Transverse colon (tissue), 4 donors: ENCODE results near the gene RGR. TPM values are rescaled to one million over a fixed set of nuclear protein-coding genes. Genes with fewer than 3 reads are reported as not detected.

Experiments
- DNase-seq: peaks from one replicate; pipeline ENCODE4 v3.0.0-alpha.2; 2019
- H3K27ac ChIP-seq, 4 donors: fragments of 200-600 bp; sonication (generic); 2 replicates each; pipeline ENCODE4 v1.5.1; 2016 to 2018; ENCODE audit warnings: inconsistent platforms in 4 of 4
- H3K27me3 ChIP-seq: fragments of 200-600 bp; sonication (generic); 2 replicates; pipeline ENCODE4 v1.5.1; 2017; ENCODE audit warnings: inconsistent platforms
- H3K36me3 ChIP-seq, 4 donors: fragments of 200-600 bp; sonication (generic); 2 replicates each; pipeline ENCODE4 v1.5.1; 2017 to 2019; ENCODE audit warnings: inconsistent platforms in 4 of 4
- H3K4me1 ChIP-seq, 4 donors: fragments of 200-600 bp; sonication (generic); 2 replicates each; pipeline ENCODE4 v1.5.1; 2017 to 2020; ENCODE audit warnings: inconsistent platforms in 4 of 4
- H3K4me3 ChIP-seq, 4 donors: fragments of 200-600 bp; sonication (generic); 1 replicate in 1 of 4; 2 replicates in 3 of 4; pipeline versions ENCODE4 v1.5.1 to v1.6.1; 2017 to 2019; ENCODE audit warnings: inconsistent platforms in 4 of 4
- H3K9me3 ChIP-seq, 2 donors: fragments of 200-600 bp; sonication (generic); 2 replicates each; pipeline ENCODE4 v1.5.1; 2017 to 2019; ENCODE audit warnings: inconsistent platforms in 2 of 2
- EP300 ChIP-seq: sonication (generic); formaldehyde crosslinking; IDR thresholded peaks from one replicate; pipeline ENCODE4 v1.6.1; 2017; ENCODE audit warnings: antibody characterized with exemption, low read depth
- POLR2A ChIP-seq: fragments of 450-650 bp; IDR thresholded peaks from one replicate; pipeline ENCODE4 v1.6.1; 2016; ENCODE audit warnings: antibody characterized with exemption, mild to moderate bottlenecking, moderate library complexity
- POLR2AphosphoS5 ChIP-seq, 3 donors: sonication (generic); formaldehyde crosslinking; IDR thresholded peaks; one replicate each; pipeline ENCODE4 v1.6.1; 2016; ENCODE audit warnings: antibody characterized with exemption in 3 of 3
- WGBS, 2 donors: methylation state at CpG; one replicate each; pipeline ENCODE4 v1.1.5; 2018; ENCODE audit warnings: low coverage in 1 of 2; 5-methylcytosine and 5-hydroxymethylcytosine counted together
- in situ Hi-C, 4 donors: fragments of 200-750 bp; cut with MboI; loops; one replicate each; pipeline versions ENCODE4 v1.15.0 to v1.15.1; 2017; ENCODE audit warnings: low sequenced_read_pairs in 3 of 4, low pct_ligation_motif_present in 1 of 4, low pct_unique_long_range_greater_than_20kb in 1 of 4
- intact Hi-C: fragments of 100-400 bp; cut with DNase I; formaldehyde crosslinking; loops from one replicate; pipeline ENCODE4 v1.15.1; 2023; ENCODE audit warnings: low total_unique reads
- total RNA-seq, 4 donors: library from RNA; depleted of rRNA; stranded (reverse); fragments of >200 nt; gene quantifications; one replicate each; pipeline ENCODE4 v1.1.0, GENCODE V29; 2016
- TF ChIP-seq, protein P1 (sequence below), 5 experiments: fragments of 200-600 bp in 3 of 5; fragments of 450-650 bp in 2 of 5; sonication (generic) in 3 of 5; IDR thresholded peaks; 1 replicate in 2 of 5; 2 replicates in 3 of 5; pipeline ENCODE4 v1.5.1; 2016 to 2017; ENCODE audit warnings: antibody characterized with exemption in 5 of 5, inconsistent platforms in 3 of 5, mild to moderate bottlenecking in 2 of 5, moderate library complexity in 1 of 5

The RGR gene
- total RNA-seq, 4 donors from 2014 or later, result 1.1 to 6.0 (median 1.2) TPM; not detected in 1

- no peaks in the 10 kb centered on the region for H3K36me3 ChIP-seq
- intact Hi-C loops (no loop called here), in situ Hi-C loops (no loop called here)
- no peak overlapping the region for H3K4me3 ChIP-seq
- DNase-seq, result no peak
- TF ChIP-seq EP300, result no peak
- no peak for TF ChIP-seq POLR2AphosphoS5 (IDR thresholded peaks at IDR 0.05)
- TF ChIP-seq, protein P1, sequence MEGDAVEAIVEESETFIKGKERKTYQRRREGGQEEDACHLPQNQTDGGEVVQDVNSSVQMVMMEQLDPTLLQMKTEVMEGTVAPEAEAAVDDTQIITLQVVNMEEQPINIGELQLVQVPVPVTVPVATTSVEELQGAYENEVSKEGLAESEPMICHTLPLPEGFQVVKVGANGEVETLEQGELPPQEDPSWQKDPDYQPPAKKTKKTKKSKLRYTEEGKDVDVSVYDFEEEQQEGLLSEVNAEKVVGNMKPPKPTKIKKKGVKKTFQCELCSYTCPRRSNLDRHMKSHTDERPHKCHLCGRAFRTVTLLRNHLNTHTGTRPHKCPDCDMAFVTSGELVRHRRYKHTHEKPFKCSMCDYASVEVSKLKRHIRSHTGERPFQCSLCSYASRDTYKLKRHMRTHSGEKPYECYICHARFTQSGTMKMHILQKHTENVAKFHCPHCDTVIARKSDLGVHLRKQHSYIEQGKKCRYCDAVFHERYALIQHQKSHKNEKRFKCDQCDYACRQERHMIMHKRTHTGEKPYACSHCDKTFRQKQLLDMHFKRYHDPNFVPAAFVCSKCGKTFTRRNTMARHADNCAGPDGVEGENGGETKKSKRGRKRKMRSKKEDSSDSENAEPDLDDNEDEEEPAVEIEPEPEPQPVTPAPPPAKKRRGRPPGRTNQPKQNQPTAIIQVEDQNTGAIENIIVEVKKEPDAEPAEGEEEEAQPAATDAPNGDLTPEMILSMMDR (IDR thresholded peaks at IDR 0.05), result no peak
- no peak for TF ChIP-seq POLR2A
- no peak overlapping the region for H3K27ac ChIP-seq
- H3K9me3 ChIP-seq, result no peaks in the 10 kb centered on the region
- WGBS, 2 donors, result 58 to 82% methylated on average over 2 to 4 of the region's 4 CpGs
- H3K4me1 ChIP-seq, result no peaks in the 10 kb centered on the region
- H3K27me3 ChIP-seq, result peaks cover 5% of the 10 kb centered on the region
Measured at GRCh38 chr10:84234479-84234878, 10.4 kb upstream of the RGR start.

DNA sequence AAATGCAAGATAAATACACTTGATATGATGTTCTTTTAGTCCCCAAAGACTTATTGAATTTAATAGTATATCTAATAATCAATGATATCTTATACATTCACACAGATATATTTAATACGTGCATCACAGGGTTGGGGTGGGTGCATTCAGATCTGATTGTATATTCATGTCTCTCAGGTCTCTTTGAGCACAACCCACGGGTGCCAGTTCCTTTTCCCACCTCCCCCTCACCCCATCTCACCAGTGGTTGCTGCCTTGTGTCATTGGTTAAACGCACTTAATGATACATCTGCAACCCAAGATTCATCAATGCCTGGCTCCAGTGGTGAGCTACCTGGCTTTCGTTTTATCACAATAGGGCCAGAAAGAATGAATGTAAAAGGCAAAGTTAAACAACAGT is 9.8 kb upstream of the RGR start:
- 79 to 85% methylated on average over 3 to 4 of the region's 4 CpGs for WGBS, 2 donors
- Histone ChIP-seq H3K4me3 (no peak overlapping the region), H3K9me3 (no peaks in the 10 kb centered on the region), H3K27ac (no peak overlapping the region), H3K27me3 (peaks cover 5% of the 10 kb centered on the region), H3K36me3 (no peaks in the 10 kb centered on the region), H3K4me1 (no peaks in the 10 kb centered on the region)
- TF ChIP-seq, protein P1 (IDR thresholded peaks at IDR 0.05), result no peak
- TF ChIP-seq POLR2AphosphoS5 (IDR thresholded peaks at IDR 0.05) (no peak), EP300 (no peak), POLR2A (no peak)
- in situ Hi-C loops (no loop called here), intact Hi-C loops (no loop called here)
- DNase-seq, result no peak

DNA sequence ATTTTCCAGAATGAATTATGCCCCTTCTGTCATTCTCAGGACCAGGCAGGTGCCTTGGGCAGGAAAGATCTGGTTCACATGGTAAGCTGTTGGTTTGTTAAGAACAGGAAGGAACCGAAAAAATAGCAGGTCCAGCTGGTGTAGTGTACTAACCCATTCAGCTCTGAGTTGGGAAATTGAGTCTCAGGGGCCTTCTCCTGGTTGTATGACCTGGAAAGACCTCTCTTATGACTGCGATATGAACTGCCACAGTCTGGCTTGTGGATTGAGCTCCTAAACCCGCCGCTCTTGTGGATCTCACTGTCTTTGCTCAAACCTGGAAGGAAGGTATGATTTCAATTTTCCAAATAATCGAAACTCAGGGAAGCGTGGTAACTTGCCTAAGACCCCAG is 8.1 kb upstream of the RGR start:
- Histone ChIP-seq H3K27ac (no peak overlapping the region), H3K9me3 (no peaks in the 10 kb centered on the region), H3K4me1 (no peaks in the 10 kb centered on the region), H3K36me3 (no peaks in the 10 kb centered on the region), H3K4me3 (no peak overlapping the region), H3K27me3 (peaks cover 5% of the 10 kb centered on the region)
- in situ Hi-C loops (no loop called here), intact Hi-C loops (no loop called here)
- 91% methylated on average over 6 of the region's 6 CpGs for WGBS, 2 donors
- no peak for TF ChIP-seq POLR2AphosphoS5 (IDR thresholded peaks at IDR 0.05)
- no peak for TF ChIP-seq EP300
- no peak for TF ChIP-seq POLR2A
- TF ChIP-seq, protein P1 (IDR thresholded peaks at IDR 0.05), result no peak
- no peak for DNase-seq

GRCh38 chr10:84237199-84238051 is 7.4 kb upstream of the RGR start:
- Histone ChIP-seq H3K4me1 (no peaks in the 10 kb centered on the region), H3K4me3 (no peak overlapping the region), H3K27me3 (peaks cover 5% of the 10 kb centered on the region), H3K9me3 (no peaks in the 10 kb centered on the region), H3K27ac (no peak overlapping the region), H3K36me3 (no peaks in the 10 kb centered on the region)
- intact Hi-C loops (no loop called here), in situ Hi-C loops (no loop called here)
- WGBS, 2 donors, result 58 to 77% methylated on average over 4 to 29 of the region's 52 CpGs
- no peak for TF ChIP-seq POLR2A
- TF ChIP-seq, protein P1 (IDR thresholded peaks at IDR 0.05), result no peak
- no peak for TF ChIP-seq EP300
- no peak for TF ChIP-seq POLR2AphosphoS5 (IDR thresholded peaks at IDR 0.05)
- DNase-seq, result no peak
